ENCODE results near the gene XPR1.

Gene XPR1

GRCh38 chr1:180888870-180889269 is 257.0 kb downstream of the XPR1 start:
- H3K4me1 ChIP-seq (ENCODE audit: control insufficient read depth, insufficient read depth, low read length) = no peaks in the 10 kb centered on the region
- H3K9me3 ChIP-seq (ENCODE audit: control insufficient read depth in 2 of 2, low read length in 2 of 2) = no peaks in the 10 kb centered on the region
- H3K27ac ChIP-seq (ENCODE audit: low read length) = no peak overlapping the region
- no peaks in the 10 kb centered on the region for H3K27me3 ChIP-seq (ENCODE audit: control insufficient read depth in 1 of 2, insufficient read depth in 2 of 2, low read length in 2 of 2)
- no peaks in the 10 kb centered on the region for H3K36me3 ChIP-seq (ENCODE audit: control insufficient read depth in 2 of 2, insufficient read depth in 2 of 2, low read length in 2 of 2)
- H3K9ac ChIP-seq (ENCODE audit: low read length in 2 of 2) = no peak overlapping the region
- H3K4me3 ChIP-seq (ENCODE audit: low read length in 2 of 2) = no peak overlapping the region

- Histone ChIP-seq H3K4me1 (ENCODE audit: control insufficient read depth, insufficient read depth, low read length) (no peaks in the 10 kb centered on the region), H3K27me3 (ENCODE audit: control insufficient read depth in 1 of 2, insufficient read depth in 2 of 2, low read length in 2 of 2) (no peaks in the 10 kb centered on the region), H3K4me3 (ENCODE audit: low read length in 2 of 2) (no peak overlapping the region), H3K9ac (ENCODE audit: low read length in 2 of 2) (no peak overlapping the region), H3K9me3 (ENCODE audit: control insufficient read depth in 2 of 2, low read length in 2 of 2) (no peaks in the 10 kb centered on the region), H3K36me3 (ENCODE audit: control insufficient read depth in 2 of 2, insufficient read depth in 2 of 2, low read length in 2 of 2) (no peaks in the 10 kb centered on the region), H3K27ac (ENCODE audit: low read length) (no peak overlapping the region)
Measured at GRCh38 chr1:180889325-180889724, 257.5 kb downstream of the XPR1 start.

GRCh38 chr1:180892272-180892671 is 260.4 kb downstream of the XPR1 start:
- Histone ChIP-seq H3K4me1 (ENCODE audit: control insufficient read depth, insufficient read depth, low read length) (no peaks in the 10 kb centered on the region), H3K27me3 (ENCODE audit: control insufficient read depth in 1 of 2, insufficient read depth in 2 of 2, low read length in 2 of 2) (no peaks in the 10 kb centered on the region)

GRCh38 chr1:180892675-180893074 is 260.9 kb downstream of the XPR1 start:
- H3K36me3 ChIP-seq (ENCODE audit: control insufficient read depth in 2 of 2, insufficient read depth in 2 of 2, low read length in 2 of 2) = no peaks in the 10 kb centered on the region
- no peaks in the 10 kb centered on the region for H3K9me3 ChIP-seq (ENCODE audit: control insufficient read depth in 2 of 2, low read length in 2 of 2)

More at GRCh38 chr1:180892272-180892671, 260.4 kb downstream of the XPR1 start:
- no peaks in the 10 kb centered on the region for H3K9me3 ChIP-seq (ENCODE audit: control insufficient read depth in 2 of 2, low read length in 2 of 2)
- no peak overlapping the region for H3K9ac ChIP-seq (ENCODE audit: low read length in 2 of 2)
- no peaks in the 10 kb centered on the region for H3K36me3 ChIP-seq (ENCODE audit: control insufficient read depth in 2 of 2, insufficient read depth in 2 of 2, low read length in 2 of 2)
- no peak overlapping the region for H3K4me3 ChIP-seq (ENCODE audit: low read length in 2 of 2)
- no peak overlapping the region for H3K27ac ChIP-seq (ENCODE audit: low read length)

GRCh38 chr1:180893614-180894013 is 261.8 kb downstream of the XPR1 start:
- H3K36me3 ChIP-seq (ENCODE audit: control insufficient read depth in 2 of 2, insufficient read depth in 2 of 2, low read length in 2 of 2) = no peaks in the 10 kb centered on the region
- H3K27me3 ChIP-seq (ENCODE audit: control insufficient read depth in 1 of 2, insufficient read depth in 2 of 2, low read length in 2 of 2) = no peaks in the 10 kb centered on the region
- H3K27ac ChIP-seq (ENCODE audit: low read length) = no peak overlapping the region
- H3K9me3 ChIP-seq (ENCODE audit: control insufficient read depth in 2 of 2, low read length in 2 of 2) = no peaks in the 10 kb centered on the region
- H3K4me1 ChIP-seq (ENCODE audit: control insufficient read depth, insufficient read depth, low read length) = no peaks in the 10 kb centered on the region
- H3K4me3 ChIP-seq (ENCODE audit: low read length in 2 of 2) = no peak overlapping the region
- no peak overlapping the region for H3K9ac ChIP-seq (ENCODE audit: low read length in 2 of 2)

More at GRCh38 chr1:180892675-180893074, 260.9 kb downstream of the XPR1 start:
- no peak overlapping the region for H3K9ac ChIP-seq (ENCODE audit: low read length in 2 of 2)
- no peaks in the 10 kb centered on the region for H3K4me1 ChIP-seq (ENCODE audit: control insufficient read depth, insufficient read depth, low read length)
- no peak overlapping the region for H3K4me3 ChIP-seq (ENCODE audit: low read length in 2 of 2)
- no peak overlapping the region for H3K27ac ChIP-seq (ENCODE audit: low read length)
- H3K27me3 ChIP-seq (ENCODE audit: control insufficient read depth in 1 of 2, insufficient read depth in 2 of 2, low read length in 2 of 2) = no peaks in the 10 kb centered on the region

- Histone ChIP-seq H3K27me3 (ENCODE audit: control insufficient read depth in 1 of 2, insufficient read depth in 2 of 2, low read length in 2 of 2) (peaks cover 0 to 6% of the 10 kb centered on the region in 2 donors), H3K4me1 (ENCODE audit: control insufficient read depth, insufficient read depth, low read length) (no peaks in the 10 kb centered on the region), H3K27ac (ENCODE audit: low read length) (no peak overlapping the region), H3K4me3 (ENCODE audit: low read length in 2 of 2) (no peak overlapping the region), H3K9ac (ENCODE audit: low read length in 2 of 2) (no peak overlapping the region), H3K36me3 (ENCODE audit: control insufficient read depth in 2 of 2, insufficient read depth in 2 of 2, low read length in 2 of 2) (no peaks in the 10 kb centered on the region), H3K9me3 (ENCODE audit: control insufficient read depth in 2 of 2, low read length in 2 of 2) (no peaks in the 10 kb centered on the region)
Measured at GRCh38 chr1:180896161-180896560, 264.3 kb downstream of the XPR1 start.

GRCh38 chr1:180898441-180899219 is 266.8 kb downstream of the XPR1 start:
- Histone ChIP-seq H3K9me3 (ENCODE audit: control insufficient read depth in 2 of 2, low read length in 2 of 2) (no peaks in the 10 kb centered on the region), H3K4me1 (ENCODE audit: control insufficient read depth, insufficient read depth, low read length) (no peaks in the 10 kb centered on the region), H3K9ac (ENCODE audit: low read length in 2 of 2) (no peak overlapping the region), H3K36me3 (ENCODE audit: control insufficient read depth in 2 of 2, insufficient read depth in 2 of 2, low read length in 2 of 2) (no peaks in the 10 kb centered on the region), H3K27me3 (ENCODE audit: control insufficient read depth in 1 of 2, insufficient read depth in 2 of 2, low read length in 2 of 2) (peaks cover 0 to 10% of the 10 kb centered on the region in 2 donors), H3K27ac (ENCODE audit: low read length) (no peak overlapping the region), H3K4me3 (ENCODE audit: low read length in 2 of 2) (no peak overlapping the region)

- no peaks in the 10 kb centered on the region for H3K36me3 ChIP-seq (ENCODE audit: control insufficient read depth in 2 of 2, insufficient read depth in 2 of 2, low read length in 2 of 2)
- H3K9ac ChIP-seq (ENCODE audit: low read length in 2 of 2) = no peak overlapping the region
- no peak overlapping the region for H3K27ac ChIP-seq (ENCODE audit: low read length)
- H3K4me1 ChIP-seq (ENCODE audit: control insufficient read depth, insufficient read depth, low read length) = no peaks in the 10 kb centered on the region
- H3K4me3 ChIP-seq (ENCODE audit: low read length in 2 of 2) = no peak overlapping the region
- H3K27me3 ChIP-seq (ENCODE audit: control insufficient read depth in 1 of 2, insufficient read depth in 2 of 2, low read length in 2 of 2) = peaks cover 0 to 10% of the 10 kb centered on the region in 2 donors
- H3K9me3 ChIP-seq (ENCODE audit: control insufficient read depth in 2 of 2, low read length in 2 of 2) = no peaks in the 10 kb centered on the region
Measured at GRCh38 chr1:180899262-180899661, 267.4 kb downstream of the XPR1 start.

- Histone ChIP-seq H3K9ac (ENCODE audit: low read length in 2 of 2) (no peak overlapping the region), H3K9me3 (ENCODE audit: control insufficient read depth in 2 of 2, low read length in 2 of 2) (no peaks in the 10 kb centered on the region), H3K4me3 (ENCODE audit: low read length in 2 of 2) (no peak overlapping the region), H3K27me3 (ENCODE audit: control insufficient read depth in 1 of 2, insufficient read depth in 2 of 2, low read length in 2 of 2) (peaks cover 0 to 10% of the 10 kb centered on the region in 2 donors), H3K27ac (ENCODE audit: low read length) (no peak overlapping the region), H3K4me1 (ENCODE audit: control insufficient read depth, insufficient read depth, low read length) (no peaks in the 10 kb centered on the region), H3K36me3 (ENCODE audit: control insufficient read depth in 2 of 2, insufficient read depth in 2 of 2, low read length in 2 of 2) (no peaks in the 10 kb centered on the region)
Measured at GRCh38 chr1:180901076-180901990, 269.5 kb downstream of the XPR1 start.

- H3K36me3 ChIP-seq (ENCODE audit: control insufficient read depth in 2 of 2, insufficient read depth in 2 of 2, low read length in 2 of 2) = no peaks in the 10 kb centered on the region
- H3K27me3 ChIP-seq (ENCODE audit: control insufficient read depth in 1 of 2, insufficient read depth in 2 of 2, low read length in 2 of 2) = peaks cover 0 to 10% of the 10 kb centered on the region in 2 donors
- no peaks in the 10 kb centered on the region for H3K4me1 ChIP-seq (ENCODE audit: control insufficient read depth, insufficient read depth, low read length)
- no peak overlapping the region for H3K4me3 ChIP-seq (ENCODE audit: low read length in 2 of 2)
- H3K9me3 ChIP-seq (ENCODE audit: control insufficient read depth in 2 of 2, low read length in 2 of 2) = no peaks in the 10 kb centered on the region
- H3K9ac ChIP-seq (ENCODE audit: low read length in 2 of 2) = no peak overlapping the region
- no peak overlapping the region for H3K27ac ChIP-seq (ENCODE audit: low read length)
Measured at GRCh38 chr1:180902541-180902940, 270.7 kb downstream of the XPR1 start.
